ENCODE data around the gene ARID1A. TPM values are rescaled to one million over a fixed set of nuclear protein-coding genes. Genes with fewer than 3 reads are reported as not detected.
A peak's percentile ranks its signal among the peaks of the same experiment; 100 is the strongest.

ARID1A gene
- total and polyA plus RNA-seq, 4 donors: 12.2 to 31.9 (median 20.2) TPM

DNA sequence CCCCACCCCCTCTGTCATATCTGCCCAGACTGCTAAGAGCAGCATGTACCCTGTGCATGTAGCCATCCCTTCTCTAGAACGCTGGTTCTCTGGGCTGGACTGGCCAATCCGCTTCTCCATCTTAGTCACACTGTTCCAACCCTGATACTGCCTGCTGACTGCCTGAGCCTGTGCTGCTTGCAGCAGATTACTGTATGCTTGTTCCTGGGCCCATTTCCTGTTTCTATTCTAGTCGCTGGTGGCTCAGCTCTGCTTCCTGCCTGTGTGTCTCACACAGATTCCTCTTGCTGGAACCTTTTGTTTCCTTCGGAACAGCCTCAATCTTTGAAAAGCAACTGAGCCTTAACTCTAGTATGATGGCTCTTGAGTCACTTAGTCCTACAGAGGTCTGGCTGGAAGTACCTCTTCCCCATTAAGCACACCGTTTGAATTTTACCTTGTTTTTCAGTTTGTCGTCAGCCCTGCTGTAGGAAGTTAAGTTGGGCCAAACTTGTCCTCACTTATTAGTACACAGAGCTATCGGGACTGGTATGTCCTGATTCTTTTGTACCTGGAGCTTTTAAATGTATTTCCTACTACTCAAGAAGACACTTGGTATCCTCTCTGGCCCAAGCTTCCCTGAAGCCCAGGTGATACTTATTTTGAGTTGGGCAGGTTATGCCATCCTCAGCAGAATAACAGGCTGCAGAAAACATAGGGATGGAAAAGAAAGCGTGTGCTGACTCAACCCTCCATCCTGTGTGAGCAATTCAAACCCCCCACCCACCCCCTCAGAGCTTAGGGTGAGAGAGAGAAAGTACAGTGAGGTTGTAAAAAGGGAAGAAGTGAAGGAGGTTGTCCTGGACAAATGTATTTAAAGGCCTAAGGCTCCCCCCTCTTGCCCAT is 48.5 kb downstream of the ARID1A start (continued):
- TF ChIP-seq, protein P1, sequence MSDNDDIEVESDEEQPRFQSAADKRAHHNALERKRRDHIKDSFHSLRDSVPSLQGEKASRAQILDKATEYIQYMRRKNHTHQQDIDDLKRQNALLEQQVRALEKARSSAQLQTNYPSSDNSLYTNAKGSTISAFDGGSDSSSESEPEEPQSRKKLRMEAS (IDR thresholded peaks at IDR 0.05): peak; percentile 64

DNA sequence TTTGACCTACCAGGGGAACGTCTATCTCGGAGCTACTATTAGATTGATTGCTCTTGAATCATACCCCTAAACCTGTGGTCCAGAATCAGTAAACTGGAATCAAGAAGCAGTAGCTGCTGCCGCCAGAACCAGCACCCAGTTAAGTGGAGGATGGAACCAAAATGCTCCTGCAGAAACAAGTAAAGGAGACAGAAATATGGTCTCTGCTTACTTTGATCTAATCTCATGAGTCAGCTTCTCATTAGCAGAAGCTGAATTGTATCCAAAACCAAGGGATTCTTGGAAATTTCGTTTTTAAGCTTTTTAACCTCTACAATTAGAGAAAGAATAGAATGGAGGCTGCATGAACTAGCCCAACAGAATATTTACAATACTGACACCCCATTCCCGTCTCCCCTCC is 49.4 kb downstream of the ARID1A start:
- Histone ChIP-seq H3K4me1 (ENCODE audit: control insufficient read depth in 4 of 4, insufficient read depth in 4 of 4, low read length in 3 of 4) (peaks cover 4 to 22% (median 17%) of the 10 kb centered on the region in 4 donors), H3K36me3 (ENCODE audit: control insufficient read depth in 4 of 4, insufficient read depth in 3 of 4, low read depth in 1 of 4, low read length in 3 of 4) (peaks cover 0 to 23% (median 18%) of the 10 kb centered on the region in 4 donors), H3K9ac (ENCODE audit: low read depth in 1 of 2, low read length in 2 of 2) (no peak overlapping the region), H3K4me3 (ENCODE audit: low read depth in 1 of 3, low read length in 3 of 3) (no peak overlapping the region), H3K27me3 (ENCODE audit: control insufficient read depth in 4 of 4, insufficient read depth in 4 of 4, low read length in 3 of 4) (no peaks in the 10 kb centered on the region), H3K9me3 (ENCODE audit: control insufficient read depth in 4 of 4, low read length in 3 of 4) (no peaks in the 10 kb centered on the region), H3K27ac (ENCODE audit: low read depth in 1 of 2, low read length in 2 of 2) (peak overlapping the region; percentile 59 to 60)
- DNase-seq (ENCODE audit: low spot score): no peak
- WGBS: 78% methylated on average over 5 of the region's 5 CpGs
- TF ChIP-seq RAD21 (IDR thresholded peaks at IDR 0.05) (no peak), GABPA (IDR thresholded peaks at IDR 0.05 in 1 of 2, conservative IDR thresholded peaks at IDR 0.05 in 1 of 2) (no peak), JUND (IDR thresholded peaks at IDR 0.05) (no peak)
- TF ChIP-seq, protein P2, sequence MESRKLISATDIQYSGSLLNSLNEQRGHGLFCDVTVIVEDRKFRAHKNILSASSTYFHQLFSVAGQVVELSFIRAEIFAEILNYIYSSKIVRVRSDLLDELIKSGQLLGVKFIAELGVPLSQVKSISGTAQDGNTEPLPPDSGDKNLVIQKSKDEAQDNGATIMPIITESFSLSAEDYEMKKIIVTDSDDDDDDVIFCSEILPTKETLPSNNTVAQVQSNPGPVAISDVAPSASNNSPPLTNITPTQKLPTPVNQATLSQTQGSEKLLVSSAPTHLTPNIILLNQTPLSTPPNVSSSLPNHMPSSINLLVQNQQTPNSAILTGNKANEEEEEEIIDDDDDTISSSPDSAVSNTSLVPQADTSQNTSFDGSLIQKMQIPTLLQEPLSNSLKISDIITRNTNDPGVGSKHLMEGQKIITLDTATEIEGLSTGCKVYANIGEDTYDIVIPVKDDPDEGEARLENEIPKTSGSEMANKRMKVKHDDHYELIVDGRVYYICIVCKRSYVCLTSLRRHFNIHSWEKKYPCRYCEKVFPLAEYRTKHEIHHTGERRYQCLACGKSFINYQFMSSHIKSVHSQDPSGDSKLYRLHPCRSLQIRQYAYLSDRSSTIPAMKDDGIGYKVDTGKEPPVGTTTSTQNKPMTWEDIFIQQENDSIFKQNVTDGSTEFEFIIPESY (IDR thresholded peaks at IDR 0.05): no peak

DNA sequence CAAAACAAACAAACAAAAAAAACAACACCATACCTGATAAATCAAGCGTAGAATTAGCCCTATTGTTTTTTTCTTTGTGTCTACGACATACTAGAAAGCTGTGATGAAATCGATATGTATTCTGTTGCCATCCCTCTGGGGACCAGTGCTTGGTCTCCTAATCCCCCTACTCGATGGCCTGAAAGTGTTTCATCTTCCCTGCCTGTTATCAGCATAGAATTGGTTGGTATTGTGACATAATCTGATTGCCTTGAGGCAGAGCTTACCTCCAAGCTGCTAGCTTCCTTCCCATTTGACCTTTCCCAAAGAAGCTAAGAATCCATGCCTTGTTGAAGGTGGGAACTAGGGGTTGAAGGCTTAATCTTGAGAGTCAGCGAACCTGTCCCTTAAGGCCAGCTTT is 51.2 kb downstream of the ARID1A start:
- H3K9ac ChIP-seq (ENCODE audit: low read depth in 1 of 2, low read length in 2 of 2): no peak overlapping the region
- H3K4me1 ChIP-seq (ENCODE audit: control insufficient read depth in 4 of 4, insufficient read depth in 4 of 4, low read length in 3 of 4): peaks cover 4 to 8% (median 6%) of the 10 kb centered on the region in 4 donors
- H3K36me3 ChIP-seq (ENCODE audit: control insufficient read depth in 4 of 4, insufficient read depth in 3 of 4, low read depth in 1 of 4, low read length in 3 of 4): peaks cover 0 to 23% (median 17%) of the 10 kb centered on the region in 4 donors
- TF ChIP-seq, protein P3, sequence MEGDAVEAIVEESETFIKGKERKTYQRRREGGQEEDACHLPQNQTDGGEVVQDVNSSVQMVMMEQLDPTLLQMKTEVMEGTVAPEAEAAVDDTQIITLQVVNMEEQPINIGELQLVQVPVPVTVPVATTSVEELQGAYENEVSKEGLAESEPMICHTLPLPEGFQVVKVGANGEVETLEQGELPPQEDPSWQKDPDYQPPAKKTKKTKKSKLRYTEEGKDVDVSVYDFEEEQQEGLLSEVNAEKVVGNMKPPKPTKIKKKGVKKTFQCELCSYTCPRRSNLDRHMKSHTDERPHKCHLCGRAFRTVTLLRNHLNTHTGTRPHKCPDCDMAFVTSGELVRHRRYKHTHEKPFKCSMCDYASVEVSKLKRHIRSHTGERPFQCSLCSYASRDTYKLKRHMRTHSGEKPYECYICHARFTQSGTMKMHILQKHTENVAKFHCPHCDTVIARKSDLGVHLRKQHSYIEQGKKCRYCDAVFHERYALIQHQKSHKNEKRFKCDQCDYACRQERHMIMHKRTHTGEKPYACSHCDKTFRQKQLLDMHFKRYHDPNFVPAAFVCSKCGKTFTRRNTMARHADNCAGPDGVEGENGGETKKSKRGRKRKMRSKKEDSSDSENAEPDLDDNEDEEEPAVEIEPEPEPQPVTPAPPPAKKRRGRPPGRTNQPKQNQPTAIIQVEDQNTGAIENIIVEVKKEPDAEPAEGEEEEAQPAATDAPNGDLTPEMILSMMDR (IDR thresholded peaks at IDR 0.05; ENCODE audit: low read depth, low read length, missing input control): no peak
- TF ChIP-seq, protein P4, sequence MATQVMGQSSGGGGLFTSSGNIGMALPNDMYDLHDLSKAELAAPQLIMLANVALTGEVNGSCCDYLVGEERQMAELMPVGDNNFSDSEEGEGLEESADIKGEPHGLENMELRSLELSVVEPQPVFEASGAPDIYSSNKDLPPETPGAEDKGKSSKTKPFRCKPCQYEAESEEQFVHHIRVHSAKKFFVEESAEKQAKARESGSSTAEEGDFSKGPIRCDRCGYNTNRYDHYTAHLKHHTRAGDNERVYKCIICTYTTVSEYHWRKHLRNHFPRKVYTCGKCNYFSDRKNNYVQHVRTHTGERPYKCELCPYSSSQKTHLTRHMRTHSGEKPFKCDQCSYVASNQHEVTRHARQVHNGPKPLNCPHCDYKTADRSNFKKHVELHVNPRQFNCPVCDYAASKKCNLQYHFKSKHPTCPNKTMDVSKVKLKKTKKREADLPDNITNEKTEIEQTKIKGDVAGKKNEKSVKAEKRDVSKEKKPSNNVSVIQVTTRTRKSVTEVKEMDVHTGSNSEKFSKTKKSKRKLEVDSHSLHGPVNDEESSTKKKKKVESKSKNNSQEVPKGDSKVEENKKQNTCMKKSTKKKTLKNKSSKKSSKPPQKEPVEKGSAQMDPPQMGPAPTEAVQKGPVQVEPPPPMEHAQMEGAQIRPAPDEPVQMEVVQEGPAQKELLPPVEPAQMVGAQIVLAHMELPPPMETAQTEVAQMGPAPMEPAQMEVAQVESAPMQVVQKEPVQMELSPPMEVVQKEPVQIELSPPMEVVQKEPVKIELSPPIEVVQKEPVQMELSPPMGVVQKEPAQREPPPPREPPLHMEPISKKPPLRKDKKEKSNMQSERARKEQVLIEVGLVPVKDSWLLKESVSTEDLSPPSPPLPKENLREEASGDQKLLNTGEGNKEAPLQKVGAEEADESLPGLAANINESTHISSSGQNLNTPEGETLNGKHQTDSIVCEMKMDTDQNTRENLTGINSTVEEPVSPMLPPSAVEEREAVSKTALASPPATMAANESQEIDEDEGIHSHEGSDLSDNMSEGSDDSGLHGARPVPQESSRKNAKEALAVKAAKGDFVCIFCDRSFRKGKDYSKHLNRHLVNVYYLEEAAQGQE (IDR thresholded peaks at IDR 0.05): no peak
- TF ChIP-seq EGR1 (IDR thresholded peaks at IDR 0.05; ENCODE audit: low read depth in 2 of 2): no peak
- no peak for TF ChIP-seq SP1 (IDR thresholded peaks at IDR 0.05)
- TF ChIP-seq JUND (IDR thresholded peaks at IDR 0.05): no peak
- TF ChIP-seq, protein P2 (IDR thresholded peaks at IDR 0.05): no peak
- TF ChIP-seq RAD21 (IDR thresholded peaks at IDR 0.05): no peak
- no peak for TF ChIP-seq RXRA (IDR thresholded peaks at IDR 0.05)
- no peak for TF ChIP-seq FOXA2 (IDR thresholded peaks at IDR 0.05)
- TF ChIP-seq, protein P1 (IDR thresholded peaks at IDR 0.05): no peak
- TF ChIP-seq HNF4A (conservative IDR thresholded peaks at IDR 0.05): no peak
- TF ChIP-seq GABPA (IDR thresholded peaks at IDR 0.05 in 1 of 2, conservative IDR thresholded peaks at IDR 0.05 in 1 of 2): no peak
- TF ChIP-seq HNF4G (IDR thresholded peaks at IDR 0.05): no peak
- no peak for TF ChIP-seq TAF1 (conservative IDR thresholded peaks at IDR 0.05)
- TF ChIP-seq NR2F2 (IDR thresholded peaks at IDR 0.05): no peak
- TF ChIP-seq YY1 (IDR thresholded peaks at IDR 0.05): no peak
- TF ChIP-seq, protein P5, sequence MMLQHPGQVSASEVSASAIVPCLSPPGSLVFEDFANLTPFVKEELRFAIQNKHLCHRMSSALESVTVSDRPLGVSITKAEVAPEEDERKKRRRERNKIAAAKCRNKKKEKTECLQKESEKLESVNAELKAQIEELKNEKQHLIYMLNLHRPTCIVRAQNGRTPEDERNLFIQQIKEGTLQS (IDR thresholded peaks at IDR 0.05): no peak
- no peak for TF ChIP-seq FOXA1 (IDR thresholded peaks at IDR 0.05)
- H3K27me3 ChIP-seq (ENCODE audit: control insufficient read depth in 4 of 4, insufficient read depth in 4 of 4, low read length in 3 of 4): no peaks in the 10 kb centered on the region
- DNase-seq (ENCODE audit: low spot score): no peak
- H3K9me3 ChIP-seq (ENCODE audit: control insufficient read depth in 4 of 4, low read length in 3 of 4): no peaks in the 10 kb centered on the region
- no peak overlapping the region for H3K4me3 ChIP-seq (ENCODE audit: low read depth in 1 of 3, low read length in 3 of 3)
- WGBS: 93% methylated on average over 5 of the region's 5 CpGs
- no peak overlapping the region for H3K27ac ChIP-seq (ENCODE audit: low read depth in 1 of 2, low read length in 2 of 2)
